GM18867 (cell line): ENCODE data around the gene ANKRD44.

Source experiments
- ATAC-seq: cut with Tn5 transposase; IDR thresholded peaks from one replicate; pipeline ENCODE4 v1.9.1; 2021; ENCODE audit warnings: mild to moderate bottlenecking, moderate library complexity; ENCODE audit not compliant: unreplicated experiment

Gene ANKRD44

GRCh38 chr2:197210430-197210829 lies 100.2 kb downstream of the ANKRD44 start:
- no peak for ATAC-seq

- ATAC-seq = peak; percentile 31
Observed at GRCh38 chr2:197209742-197210408, 100.7 kb downstream of the ANKRD44 start.

- no peak for ATAC-seq
Observed at GRCh38 chr2:197209246-197209645, 101.3 kb downstream of the ANKRD44 start.

GRCh38 chr2:197208841-197209240 lies 101.7 kb downstream of the ANKRD44 start:
- no peak for ATAC-seq

GRCh38 chr2:197208024-197208423 lies 102.6 kb downstream of the ANKRD44 start:
- ATAC-seq = no peak

- no peak for ATAC-seq
Observed at GRCh38 chr2:197207598-197207997, 103.0 kb downstream of the ANKRD44 start.

- no peak for ATAC-seq
Observed at GRCh38 chr2:197207106-197207505, 103.5 kb downstream of the ANKRD44 start.

GRCh38 chr2:197205585-197206215 lies 104.9 kb downstream of the ANKRD44 start:
- ATAC-seq = peak; percentile 73

- no peak for ATAC-seq
Observed at GRCh38 chr2:197204519-197205250, 105.9 kb downstream of the ANKRD44 start.

- no peak for ATAC-seq
Observed at GRCh38 chr2:197201874-197202273, 108.7 kb downstream of the ANKRD44 start.

GRCh38 chr2:197200762-197201058 lies 109.9 kb downstream of the ANKRD44 start:
- ATAC-seq = no peak

- no peak for ATAC-seq
Observed at GRCh38 chr2:197200051-197200761, 110.4 kb downstream of the ANKRD44 start.

GRCh38 chr2:197198890-197199289 lies 111.7 kb downstream of the ANKRD44 start:
- ATAC-seq = peak; percentile 98

- ATAC-seq = no peak
Observed at GRCh38 chr2:197197895-197198311, 112.7 kb downstream of the ANKRD44 start.

- ATAC-seq = no peak
Observed at GRCh38 chr2:197196541-197197180, 113.9 kb downstream of the ANKRD44 start.

- ATAC-seq = no peak
Observed at GRCh38 chr2:197195518-197195917, 115.1 kb downstream of the ANKRD44 start.

GRCh38 chr2:197191940-197192322 lies 118.6 kb downstream of the ANKRD44 start:
- peak; percentile 72 for ATAC-seq

GRCh38 chr2:197191177-197191939 lies 119.2 kb downstream of the ANKRD44 start:
- no peak for ATAC-seq

GRCh38 chr2:197190100-197190432 lies 120.5 kb downstream of the ANKRD44 start:
- no peak for ATAC-seq

GRCh38 chr2:197189426-197190099 lies 121.0 kb downstream of the ANKRD44 start:
- no peak for ATAC-seq
